Omental fat pad (tissue), 4 donors: Measurements from ENCODE around the gene WDR20. TPM values are rescaled to one million over a fixed set of nuclear protein-coding genes. Genes with fewer than 3 reads are reported as not detected.

Experiments used
- ATAC-seq: fragments of 150-250 bp; one replicate; pipeline ENCODE4 v1.9.1; 2016; ENCODE audit warnings: mild to moderate bottlenecking, moderate library complexity; ENCODE audit not compliant: low FRiP score
- DNase-seq: peaks from one replicate; pipeline ENCODE4 v3.0.0-alpha.2; 2019; ENCODE audit warnings: low spot score
- CTCF ChIP-seq, 3 donors: fragments of 450-650 bp; IDR thresholded peaks; one replicate each; pipeline ENCODE4 v1.5.1; 2016 to 2017; ENCODE audit warnings: antibody characterized with exemption in 3 of 3, mild to moderate bottlenecking in 3 of 3, moderate library complexity in 2 of 3
- total RNA-seq, 4 donors: library from RNA; depleted of rRNA; stranded (reverse); fragments of >200 nt; gene quantifications; one replicate each; pipeline ENCODE4 v1.1.0, GENCODE V29; 2016

The WDR20 gene
- total RNA-seq, 4 donors from 2014 or later = 20.2 to 26.4 (median 22.0) TPM

- TF ChIP-seq CTCF (IDR thresholded peaks at IDR 0.05) = no peak
- no peak for DNase-seq
- ATAC-seq = no peak
These were observed 44.8 kb downstream of the WDR20 start for GRCh38 chr14:102184316-102185035.

GRCh38 chr14:102185360-102185759, 45.7 kb downstream of the WDR20 start:
- TF ChIP-seq CTCF (IDR thresholded peaks at IDR 0.05) = no peak
- DNase-seq = no peak
- ATAC-seq = no peak

- no peak for TF ChIP-seq CTCF (IDR thresholded peaks at IDR 0.05)
- ATAC-seq = peak; percentile 83
- no peak for DNase-seq
These were observed 47.3 kb downstream of the WDR20 start for GRCh38 chr14:102187044-102187443.

DNA sequence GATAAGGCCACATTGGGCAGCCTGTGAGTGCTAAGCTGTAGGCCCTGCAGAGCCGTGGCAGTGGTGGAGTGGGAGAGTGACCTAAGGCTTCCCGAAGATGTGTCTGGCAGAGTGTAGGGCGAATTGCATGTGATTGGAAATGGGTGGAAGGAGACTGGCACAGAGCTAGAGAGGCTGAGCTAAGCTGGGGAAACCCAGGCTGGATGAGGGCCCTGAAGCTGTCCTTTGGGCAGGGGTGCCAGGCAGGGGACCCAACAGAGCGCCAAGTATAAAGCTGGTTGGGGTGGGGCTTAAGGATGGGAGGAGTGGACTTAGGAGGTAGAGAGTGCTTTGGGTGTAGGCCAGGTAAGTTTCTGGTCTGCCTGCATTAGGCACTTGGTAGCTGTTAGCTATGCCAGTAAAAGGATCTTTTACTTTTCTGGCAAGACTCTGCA, 47.9 kb downstream of the WDR20 start:
- ATAC-seq = peak; percentile 87
- TF ChIP-seq CTCF (IDR thresholded peaks at IDR 0.05) = no peak
- no peak for DNase-seq

DNA sequence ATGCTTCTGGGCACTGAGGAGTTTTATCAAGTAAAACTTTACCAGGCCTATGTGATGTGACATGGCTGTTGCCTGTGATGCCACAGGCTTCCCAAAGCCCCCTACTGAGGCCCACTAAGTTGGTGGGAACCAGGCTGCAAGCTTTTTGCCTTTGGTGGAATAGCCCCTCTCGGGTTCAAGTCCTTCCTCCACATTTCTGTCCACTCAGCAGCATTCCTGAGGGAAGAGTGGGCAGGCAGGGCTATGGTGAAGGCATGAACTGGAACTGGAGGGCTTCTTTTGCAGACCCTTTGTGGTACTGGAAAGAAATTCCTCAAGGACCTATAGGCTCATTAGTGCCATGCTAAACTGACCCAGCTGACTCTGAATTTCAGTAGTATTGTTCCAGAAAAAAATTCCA, 48.5 kb downstream of the WDR20 start:
- DNase-seq (no peak), ATAC-seq (no peak)
- no peak for TF ChIP-seq CTCF (IDR thresholded peaks at IDR 0.05)

GRCh38 chr14:102189874-102190273, 50.2 kb downstream of the WDR20 start:
- TF ChIP-seq CTCF (IDR thresholded peaks at IDR 0.05) = no peak
- DNase-seq (no peak), ATAC-seq (no peak)

DNA sequence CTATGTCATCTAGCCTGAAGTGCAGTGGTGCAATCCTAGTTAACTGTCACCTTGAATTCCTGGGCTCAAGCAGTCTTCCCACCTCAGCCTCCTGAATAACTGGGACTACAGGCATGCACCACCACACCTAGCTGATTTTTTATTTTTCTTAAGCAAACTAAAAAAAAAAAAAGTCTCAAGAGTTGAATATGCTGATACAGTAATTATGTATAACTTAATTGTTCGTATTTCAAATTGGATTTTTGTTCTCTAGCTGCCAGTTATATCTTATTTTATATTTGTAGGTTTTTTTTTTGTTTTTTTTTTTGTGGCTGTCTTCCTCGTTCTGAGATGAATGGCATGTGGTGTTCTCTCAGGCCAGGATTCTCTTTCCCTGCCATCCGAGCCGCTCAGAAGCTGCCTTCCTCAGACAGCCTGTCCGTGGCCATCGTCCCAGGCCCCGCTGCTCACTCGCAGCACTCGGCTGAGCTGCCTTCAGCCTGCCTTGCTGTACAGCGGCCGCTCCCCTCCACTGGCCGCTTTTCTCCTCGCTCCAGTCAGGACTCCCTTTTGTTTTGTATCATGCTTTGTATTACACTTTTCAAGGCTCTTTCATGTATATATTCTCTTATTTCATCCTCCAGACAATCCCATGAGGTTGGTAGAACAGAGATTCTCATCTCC, 53.3 kb downstream of the WDR20 start:
- TF ChIP-seq CTCF (IDR thresholded peaks at IDR 0.05) = no peak
- DNase-seq (no peak), ATAC-seq (no peak)
